Measurements from ENCODE around the gene VGLL3. TPM values are rescaled to one million over a fixed set of nuclear protein-coding genes. Genes with fewer than 3 reads are reported as not detected.
"Not testable (repeated sequence)": the region's sequence is repeated elsewhere in the genome, so short reads cannot be mapped to it uniquely, and the experiment has no call there.

The VGLL3 gene
- total RNA-seq, 1 donor from 2014 or later: 1.9 TPM

DNA sequence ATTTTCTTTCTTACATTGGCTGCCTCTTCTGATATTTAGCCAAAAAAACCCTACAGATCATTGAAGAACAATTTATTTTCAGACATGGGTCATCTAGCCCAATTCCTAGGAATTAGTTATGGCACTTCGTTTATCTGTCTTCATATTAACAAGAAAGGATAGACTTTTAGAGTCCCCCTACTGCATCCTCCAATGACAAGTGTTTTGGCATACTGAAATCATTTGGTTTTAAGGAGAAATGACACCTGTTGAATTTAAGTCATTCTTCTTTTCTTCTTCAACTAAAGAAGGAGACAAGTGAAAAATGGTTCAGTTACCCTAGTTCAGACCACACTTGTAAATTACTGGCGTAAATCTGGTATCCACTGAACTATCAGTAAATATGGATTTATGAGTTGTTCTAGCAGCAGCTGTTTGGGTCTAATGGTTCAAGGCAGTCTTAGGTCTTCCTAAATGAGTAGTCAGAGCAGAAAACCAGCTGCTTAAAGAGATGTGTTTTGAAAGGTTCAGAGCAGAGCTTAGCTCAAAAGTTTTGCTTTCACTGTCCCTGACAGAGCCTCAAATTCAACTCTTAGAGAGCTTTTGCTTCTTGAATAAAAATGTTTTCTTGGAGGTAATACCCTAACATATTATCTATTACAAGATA is 5.6 kb downstream of the VGLL3 start:
- Mint-ChIP-seq H3K27me3 (peaks cover 45% of the 10 kb centered on the region), H3K4me1 (ENCODE audit: low read depth) (no peaks in the 10 kb centered on the region), H3K4me3 (ENCODE audit: low read depth) (no peak overlapping the region), H3K36me3 (ENCODE audit: insufficient read depth) (no peaks in the 10 kb centered on the region), H3K27ac (no peak overlapping the region), H3K9me3 (ENCODE audit: low read depth) (no peaks in the 10 kb centered on the region)
- TF ChIP-seq, protein P1, sequence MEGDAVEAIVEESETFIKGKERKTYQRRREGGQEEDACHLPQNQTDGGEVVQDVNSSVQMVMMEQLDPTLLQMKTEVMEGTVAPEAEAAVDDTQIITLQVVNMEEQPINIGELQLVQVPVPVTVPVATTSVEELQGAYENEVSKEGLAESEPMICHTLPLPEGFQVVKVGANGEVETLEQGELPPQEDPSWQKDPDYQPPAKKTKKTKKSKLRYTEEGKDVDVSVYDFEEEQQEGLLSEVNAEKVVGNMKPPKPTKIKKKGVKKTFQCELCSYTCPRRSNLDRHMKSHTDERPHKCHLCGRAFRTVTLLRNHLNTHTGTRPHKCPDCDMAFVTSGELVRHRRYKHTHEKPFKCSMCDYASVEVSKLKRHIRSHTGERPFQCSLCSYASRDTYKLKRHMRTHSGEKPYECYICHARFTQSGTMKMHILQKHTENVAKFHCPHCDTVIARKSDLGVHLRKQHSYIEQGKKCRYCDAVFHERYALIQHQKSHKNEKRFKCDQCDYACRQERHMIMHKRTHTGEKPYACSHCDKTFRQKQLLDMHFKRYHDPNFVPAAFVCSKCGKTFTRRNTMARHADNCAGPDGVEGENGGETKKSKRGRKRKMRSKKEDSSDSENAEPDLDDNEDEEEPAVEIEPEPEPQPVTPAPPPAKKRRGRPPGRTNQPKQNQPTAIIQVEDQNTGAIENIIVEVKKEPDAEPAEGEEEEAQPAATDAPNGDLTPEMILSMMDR (IDR thresholded peaks at IDR 0.05; ENCODE audit: unreplicated experiment): no peak
- no peak for DNase-seq (ENCODE audit: low spot score, unreplicated experiment)

DNA sequence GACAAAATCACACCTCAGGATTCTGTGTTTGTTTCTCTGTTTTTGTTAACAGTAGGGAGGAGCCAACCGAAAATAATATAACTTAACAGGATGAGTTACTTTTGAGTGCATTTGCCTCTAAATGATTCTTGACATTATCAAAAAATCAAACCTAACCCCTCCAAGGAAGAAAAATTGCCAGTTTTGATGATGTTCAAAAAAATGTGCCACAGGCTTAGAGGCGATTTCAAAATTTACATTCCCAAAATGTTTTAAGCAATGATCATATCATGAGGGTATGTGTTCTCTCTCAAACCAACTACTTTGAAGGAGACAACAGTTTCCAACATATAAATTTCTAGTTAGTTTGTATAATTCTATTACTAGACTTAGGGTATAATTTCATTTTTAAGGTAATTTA is 6.7 kb downstream of the VGLL3 start:
- H3K4me1 Mint-ChIP-seq (ENCODE audit: low read depth): no peaks in the 10 kb centered on the region
- no peaks in the 10 kb centered on the region for H3K9me3 Mint-ChIP-seq (ENCODE audit: low read depth)
- no peak overlapping the region for H3K27ac Mint-ChIP-seq
- H3K36me3 Mint-ChIP-seq (ENCODE audit: insufficient read depth): no peaks in the 10 kb centered on the region
- H3K4me3 Mint-ChIP-seq (ENCODE audit: low read depth): no peak overlapping the region
- peaks cover 34% of the 10 kb centered on the region for H3K27me3 Mint-ChIP-seq
- TF ChIP-seq, protein P1 (IDR thresholded peaks at IDR 0.05; ENCODE audit: unreplicated experiment): no peak
- DNase-seq (ENCODE audit: low spot score, unreplicated experiment): no peak

DNA sequence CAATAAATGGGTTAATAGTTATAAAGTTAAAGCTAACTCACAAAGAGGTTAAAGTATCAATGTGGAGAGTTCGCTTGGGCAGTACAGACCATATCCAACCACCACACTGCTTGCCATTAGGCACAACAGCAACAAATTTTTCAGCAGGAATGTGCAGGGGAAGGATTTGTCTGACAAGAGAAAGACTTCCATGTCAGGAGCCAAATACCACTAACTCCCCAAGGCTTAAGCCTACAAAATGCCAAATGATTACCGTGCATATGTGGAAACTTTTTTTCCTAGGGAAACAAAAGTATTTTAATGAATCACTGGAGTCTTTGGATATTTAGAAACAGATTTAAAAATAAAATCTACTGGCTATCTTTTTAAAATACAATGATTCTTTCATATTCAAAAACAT is 8.1 kb downstream of the VGLL3 start:
- DNase-seq (ENCODE audit: low spot score, unreplicated experiment): no peak
- TF ChIP-seq, protein P1 (IDR thresholded peaks at IDR 0.05; ENCODE audit: unreplicated experiment): no peak
- Mint-ChIP-seq H3K4me1 (ENCODE audit: low read depth) (no peaks in the 10 kb centered on the region), H3K27me3 (peaks cover 24% of the 10 kb centered on the region), H3K36me3 (ENCODE audit: insufficient read depth) (no peaks in the 10 kb centered on the region), H3K4me3 (ENCODE audit: low read depth) (no peak overlapping the region), H3K27ac (no peak overlapping the region), H3K9me3 (ENCODE audit: low read depth) (no peaks in the 10 kb centered on the region)

DNA sequence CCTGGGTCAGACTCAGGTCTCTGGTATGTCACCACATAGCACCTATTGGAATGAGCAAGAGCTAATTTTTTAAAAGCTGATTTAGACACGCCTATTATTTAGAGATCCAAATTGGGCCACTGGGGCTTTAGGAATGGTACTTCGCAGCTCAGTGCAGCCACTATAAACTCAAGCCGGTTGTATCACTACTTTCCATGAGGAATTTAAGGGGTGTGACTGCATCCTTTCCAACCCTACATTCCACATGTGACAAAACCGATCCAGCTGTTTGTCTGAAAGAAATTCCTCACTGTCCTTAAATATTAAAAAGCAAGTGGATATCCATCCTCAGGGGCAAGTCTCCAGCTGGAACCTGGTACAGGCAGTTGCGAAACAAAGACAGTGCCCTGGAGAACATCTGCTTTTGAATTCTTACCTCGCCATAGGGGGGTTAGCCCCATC is 12.8 kb downstream of the VGLL3 start:
- H3K27ac Mint-ChIP-seq: no peak overlapping the region
- no peaks in the 10 kb centered on the region for H3K36me3 Mint-ChIP-seq (ENCODE audit: insufficient read depth)
- no peaks in the 10 kb centered on the region for H3K4me1 Mint-ChIP-seq (ENCODE audit: low read depth)
- TF ChIP-seq, protein P1 (IDR thresholded peaks at IDR 0.05; ENCODE audit: unreplicated experiment): no peak
- no peaks in the 10 kb centered on the region for H3K27me3 Mint-ChIP-seq
- no peaks in the 10 kb centered on the region for H3K9me3 Mint-ChIP-seq (ENCODE audit: low read depth)
- no peak overlapping the region for H3K4me3 Mint-ChIP-seq (ENCODE audit: low read depth)
- DNase-seq (ENCODE audit: low spot score, unreplicated experiment): no peak

DNA sequence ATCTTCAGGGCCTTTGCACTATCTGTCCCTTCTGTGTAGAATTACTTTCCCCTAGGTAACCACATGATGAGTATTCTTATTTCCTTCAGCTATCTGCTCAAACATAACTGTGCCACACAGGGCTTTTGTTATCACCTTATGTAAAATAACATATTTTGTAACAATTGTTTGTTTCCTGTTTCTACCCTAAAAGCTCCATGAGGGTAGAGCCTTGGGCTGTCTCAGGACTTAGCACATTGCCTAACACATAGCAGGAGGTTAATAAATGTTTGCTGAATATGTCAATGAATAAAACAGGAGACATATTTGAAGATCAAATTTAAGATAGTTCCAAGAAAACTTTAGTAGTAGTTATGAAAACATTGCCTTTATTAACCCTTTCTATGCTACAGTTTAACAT is 14.7 kb downstream of the VGLL3 start:
- TF ChIP-seq, protein P1 (IDR thresholded peaks at IDR 0.05; ENCODE audit: unreplicated experiment): no peak
- DNase-seq (ENCODE audit: low spot score, unreplicated experiment): no peak
- Mint-ChIP-seq H3K27ac (no peak overlapping the region), H3K9me3 (ENCODE audit: low read depth) (no peaks in the 10 kb centered on the region), H3K27me3 (no peaks in the 10 kb centered on the region), H3K36me3 (ENCODE audit: insufficient read depth) (no peaks in the 10 kb centered on the region), H3K4me1 (ENCODE audit: low read depth) (no peaks in the 10 kb centered on the region), H3K4me3 (ENCODE audit: low read depth) (no peak overlapping the region)

DNA sequence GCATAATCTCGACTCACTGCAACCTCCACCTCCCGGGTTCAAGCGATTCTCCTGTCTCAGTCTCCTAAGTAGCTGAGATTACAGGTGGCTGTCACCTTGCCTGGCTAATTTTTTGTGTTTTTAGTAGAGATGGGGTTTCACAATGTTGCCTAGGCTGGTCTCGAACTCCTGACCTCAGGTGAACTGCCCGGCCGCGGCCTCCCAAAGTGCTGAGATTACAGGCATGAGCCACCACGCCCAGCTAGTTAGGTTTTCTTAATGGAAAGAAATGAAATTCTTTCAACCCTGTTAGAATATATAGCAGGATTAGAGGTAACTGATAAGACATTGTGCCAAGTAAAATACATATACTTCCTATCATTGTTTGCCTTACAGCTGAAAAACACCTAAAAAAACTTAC is 16.8 kb downstream of the VGLL3 start:
- not testable (repeated sequence) for H3K36me3 Mint-ChIP-seq (ENCODE audit: insufficient read depth); H3K27ac Mint-ChIP-seq; H3K9me3 Mint-ChIP-seq (ENCODE audit: low read depth); DNase-seq (ENCODE audit: low spot score, unreplicated experiment); H3K4me1 Mint-ChIP-seq (ENCODE audit: low read depth); H3K27me3 Mint-ChIP-seq; H3K4me3 Mint-ChIP-seq (ENCODE audit: low read depth)

Measured in progenitor cell of endocrine pancreas (in vitro differentiated cells).